Measurements from ENCODE around the gene GYG1.

GYG1 gene

DNA sequence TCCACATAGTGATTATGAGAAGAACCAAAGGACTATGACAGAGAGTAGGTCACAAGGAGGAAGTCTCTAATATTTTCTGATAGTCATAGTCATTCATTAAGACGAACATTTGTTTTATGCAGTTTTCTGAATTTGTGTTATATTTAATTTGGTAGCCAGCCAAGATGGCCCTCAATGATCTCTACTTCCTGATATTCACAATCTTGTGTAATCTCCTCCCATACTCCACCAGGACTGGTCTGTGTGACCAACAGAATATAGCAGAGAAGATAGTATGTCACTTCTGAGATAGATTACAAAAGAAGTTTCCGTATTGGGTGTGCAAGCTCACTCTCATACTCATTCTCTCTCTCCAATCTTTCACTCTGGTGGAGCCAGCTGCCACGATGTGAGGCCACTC, 64.2 kb downstream of the GYG1 start:
- Histone ChIP-seq H3K4me3 (ENCODE audit: control insufficient read depth in 1 of 7, extremely low read depth in 1 of 7, insufficient read depth in 4 of 7, low read depth in 2 of 7, low read length in 6 of 7) (no peak overlapping the region), H3K9me3 (ENCODE audit: control extremely low read depth in 1 of 5, control insufficient read depth in 4 of 5, insufficient read depth in 2 of 5, low read depth in 1 of 5, low read length in 4 of 5) (peaks cover 0 to 8% (median 0%) of the 10 kb centered on the region in 5 experiments), H3K27ac (ENCODE audit: insufficient read depth in 1 of 2, low read depth in 1 of 2, low read length in 2 of 2, poor library complexity in 1 of 2, severe bottlenecking in 2 of 2) (no peak overlapping the region), H3K4me1 (ENCODE audit: control extremely low read depth in 1 of 4, control insufficient read depth in 4 of 4, insufficient read depth in 4 of 4, low read length in 3 of 4) (no peaks in the 10 kb centered on the region), H3K27me3 (replicated peaks in 2 of 5; ENCODE audit: control insufficient read depth in 4 of 5, insufficient read depth in 5 of 5, low read length in 4 of 5) (no peaks in the 10 kb centered on the region), H3K36me3 (ENCODE audit: control insufficient read depth in 4 of 4, insufficient read depth in 4 of 4, low read length in 3 of 4) (peaks cover 24 to 76% (median 50%) of the 10 kb centered on the region in 4 experiments)
- no peak for DNase-seq
- ChIA-PET CTCF (no interaction called here), POLR2A (no interaction called here)
- no CpG with 5 or more reads among the region's 3 CpGs for WGBS (ENCODE audit: insufficient coverage)

DNA sequence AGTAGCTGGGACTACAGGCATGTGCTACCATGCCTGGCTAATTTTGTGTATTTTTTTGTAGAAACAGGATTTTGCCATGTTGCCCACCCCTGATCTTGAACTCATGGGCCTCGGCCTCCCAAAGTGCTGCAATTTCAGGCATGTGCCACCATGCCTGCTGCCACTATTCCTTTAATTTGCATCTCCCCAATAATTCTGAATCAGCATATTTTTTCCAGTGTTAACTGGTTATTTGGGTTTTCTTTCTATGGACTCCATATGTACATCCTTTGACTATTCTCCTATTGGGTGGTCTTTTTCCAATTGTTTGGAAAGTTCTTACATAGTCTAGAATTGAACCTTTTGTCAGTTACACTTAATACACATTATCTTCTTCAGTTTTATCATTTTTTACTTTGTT, 66.9 kb downstream of the GYG1 start:
- Histone ChIP-seq H3K36me3 (ENCODE audit: control insufficient read depth in 4 of 4, insufficient read depth in 4 of 4, low read length in 3 of 4) (peaks cover 23 to 76% (median 52%) of the 10 kb centered on the region in 4 experiments), H3K4me1 (ENCODE audit: control extremely low read depth in 1 of 4, control insufficient read depth in 4 of 4, insufficient read depth in 4 of 4, low read length in 3 of 4) (no peaks in the 10 kb centered on the region)

DNA sequence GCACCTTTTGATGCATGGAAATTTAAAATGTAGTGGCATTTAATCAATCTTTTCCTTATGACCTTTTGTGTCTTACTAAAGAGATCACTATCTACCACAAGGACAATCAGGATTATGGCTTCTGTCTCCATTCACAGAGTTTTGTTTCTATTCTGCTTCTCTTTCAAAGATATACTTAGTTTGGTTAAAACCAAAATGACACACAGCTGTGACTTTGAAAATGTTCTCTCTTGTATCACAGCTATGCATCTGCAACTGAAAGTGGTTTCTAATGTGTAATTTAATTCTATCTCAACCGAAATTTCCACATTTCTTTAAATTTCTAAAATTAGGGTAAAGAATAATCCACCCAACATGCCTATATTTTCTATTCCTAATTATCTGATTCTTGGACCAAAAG, 67.3 kb downstream of the GYG1 start:
- Histone ChIP-seq H3K36me3 (ENCODE audit: control insufficient read depth in 4 of 4, insufficient read depth in 4 of 4, low read length in 3 of 4) (peaks cover 25 to 76% (median 50%) of the 10 kb centered on the region in 4 experiments), H3K4me1 (ENCODE audit: control extremely low read depth in 1 of 4, control insufficient read depth in 4 of 4, insufficient read depth in 4 of 4, low read length in 3 of 4) (no peaks in the 10 kb centered on the region), H3K27me3 (replicated peaks in 2 of 5; ENCODE audit: control insufficient read depth in 4 of 5, insufficient read depth in 5 of 5, low read length in 4 of 5) (no peaks in the 10 kb centered on the region), H3K27ac (ENCODE audit: insufficient read depth in 1 of 2, low read depth in 1 of 2, low read length in 2 of 2, poor library complexity in 1 of 2, severe bottlenecking in 2 of 2) (no peak overlapping the region), H3K9me3 (ENCODE audit: control extremely low read depth in 1 of 5, control insufficient read depth in 4 of 5, insufficient read depth in 2 of 5, low read depth in 1 of 5, low read length in 4 of 5) (peaks cover 0 to 5% (median 0%) of the 10 kb centered on the region in 5 experiments), H3K4me3 (ENCODE audit: control insufficient read depth in 1 of 7, extremely low read depth in 1 of 7, insufficient read depth in 4 of 7, low read depth in 2 of 7, low read length in 6 of 7) (no peak overlapping the region)
- POLR2A ChIA-PET = no interaction called here
- CTCF ChIA-PET = interaction anchor here (1.4 to 1.8 kb wide), 2 partner anchors 15 to 18 kb away, joined by 3 to 4 read pairs; no protein-coding TSS in a partner anchor
- DNase-seq = no peak
- no CpG with 5 or more reads among the region's 1 CpG for WGBS (ENCODE audit: insufficient coverage)

More for the DNA sequence above, 66.9 kb downstream of the GYG1 start:
- H3K27ac ChIP-seq (ENCODE audit: insufficient read depth in 1 of 2, low read depth in 1 of 2, low read length in 2 of 2, poor library complexity in 1 of 2, severe bottlenecking in 2 of 2) = no peak overlapping the region
- H3K27me3 ChIP-seq (replicated peaks in 2 of 5; ENCODE audit: control insufficient read depth in 4 of 5, insufficient read depth in 5 of 5, low read length in 4 of 5) = no peaks in the 10 kb centered on the region
- CTCF ChIA-PET = interaction anchor here (1.4 to 1.8 kb wide), 2 partner anchors 14 to 19 kb away, joined by 3 to 4 read pairs; no protein-coding TSS in a partner anchor
- POLR2A ChIA-PET = no interaction called here
- no peak overlapping the region for H3K4me3 ChIP-seq (ENCODE audit: control insufficient read depth in 1 of 7, extremely low read depth in 1 of 7, insufficient read depth in 4 of 7, low read depth in 2 of 7, low read length in 6 of 7)
- DNase-seq = no peak
- WGBS (ENCODE audit: insufficient coverage) = 100% methylated on average over 1 of the region's 1 CpG
- H3K9me3 ChIP-seq (ENCODE audit: control extremely low read depth in 1 of 5, control insufficient read depth in 4 of 5, insufficient read depth in 2 of 5, low read depth in 1 of 5, low read length in 4 of 5) = peaks cover 0 to 6% (median 0%) of the 10 kb centered on the region in 5 experiments

DNA sequence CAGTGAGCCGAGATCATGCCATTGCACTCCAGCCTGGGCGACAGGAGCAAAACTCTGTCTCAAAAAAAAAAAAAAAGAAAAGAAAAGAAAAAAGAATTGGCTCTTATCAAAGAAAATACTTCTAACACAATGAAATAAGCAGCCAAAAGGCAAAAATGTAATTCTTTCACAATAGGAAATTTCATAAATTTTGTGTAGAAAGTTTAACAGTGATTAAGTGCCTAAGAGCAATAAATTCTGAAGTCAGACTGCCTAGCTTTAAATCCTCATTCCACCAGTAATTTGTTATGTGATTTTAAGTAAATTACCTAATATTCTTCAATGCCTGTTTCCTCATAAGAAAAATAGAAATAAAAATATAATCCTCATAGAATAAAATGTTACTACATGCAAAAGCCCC, 70.4 kb downstream of the GYG1 start:
- no CpG with 5 or more reads among the region's 2 CpGs for WGBS (ENCODE audit: insufficient coverage)
- H3K27ac ChIP-seq (ENCODE audit: insufficient read depth in 1 of 2, low read depth in 1 of 2, low read length in 2 of 2, poor library complexity in 1 of 2, severe bottlenecking in 2 of 2) = no peak overlapping the region
- DNase-seq = no peak
- H3K36me3 ChIP-seq (ENCODE audit: control insufficient read depth in 4 of 4, insufficient read depth in 4 of 4, low read length in 3 of 4) = peaks cover 16 to 62% (median 41%) of the 10 kb centered on the region in 4 experiments
- ChIA-PET CTCF (no interaction called here), POLR2A (no interaction called here)
- H3K4me3 ChIP-seq (ENCODE audit: control insufficient read depth in 1 of 7, extremely low read depth in 1 of 7, insufficient read depth in 4 of 7, low read depth in 2 of 7, low read length in 6 of 7) = no peak overlapping the region
- H3K9me3 ChIP-seq (ENCODE audit: control extremely low read depth in 1 of 5, control insufficient read depth in 4 of 5, insufficient read depth in 2 of 5, low read depth in 1 of 5, low read length in 4 of 5) = no peaks in the 10 kb centered on the region
- no peaks in the 10 kb centered on the region for H3K27me3 ChIP-seq (replicated peaks in 2 of 5; ENCODE audit: control insufficient read depth in 4 of 5, insufficient read depth in 5 of 5, low read length in 4 of 5)
- no peaks in the 10 kb centered on the region for H3K4me1 ChIP-seq (ENCODE audit: control extremely low read depth in 1 of 4, control insufficient read depth in 4 of 4, insufficient read depth in 4 of 4, low read length in 3 of 4)

DNA sequence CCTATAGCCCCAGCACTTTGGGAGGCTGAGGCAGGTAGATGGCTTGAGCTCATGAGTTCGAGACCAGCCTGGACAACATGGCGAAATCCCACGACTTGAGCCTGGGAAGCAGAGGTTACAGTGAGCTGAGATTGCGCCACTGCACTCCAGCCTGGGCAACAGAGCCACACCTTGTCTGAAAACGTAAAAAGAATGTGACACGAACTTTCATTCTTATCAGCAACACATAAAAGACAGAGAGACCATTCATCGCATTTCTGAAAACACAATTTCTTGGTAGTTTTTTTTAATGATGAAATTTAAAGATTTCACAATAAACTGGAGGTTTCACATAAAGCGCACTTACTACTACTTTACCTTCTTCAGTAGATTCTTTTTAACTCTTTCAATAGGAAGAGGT, 76.5 kb downstream of the GYG1 start:
- Histone ChIP-seq H3K36me3 (ENCODE audit: control insufficient read depth in 4 of 4, insufficient read depth in 4 of 4, low read length in 3 of 4) (peaks cover 16 to 60% (median 30%) of the 10 kb centered on the region in 4 experiments), H3K9me3 (ENCODE audit: control extremely low read depth in 1 of 5, control insufficient read depth in 4 of 5, insufficient read depth in 2 of 5, low read depth in 1 of 5, low read length in 4 of 5) (no peaks in the 10 kb centered on the region), H3K27me3 (replicated peaks in 2 of 5; ENCODE audit: control insufficient read depth in 4 of 5, insufficient read depth in 5 of 5, low read length in 4 of 5) (no peaks in the 10 kb centered on the region), H3K4me1 (ENCODE audit: control extremely low read depth in 1 of 4, control insufficient read depth in 4 of 4, insufficient read depth in 4 of 4, low read length in 3 of 4) (no peaks in the 10 kb centered on the region), H3K4me3 (ENCODE audit: control insufficient read depth in 1 of 7, extremely low read depth in 1 of 7, insufficient read depth in 4 of 7, low read depth in 2 of 7, low read length in 6 of 7) (no peak overlapping the region), H3K27ac (ENCODE audit: insufficient read depth in 1 of 2, low read depth in 1 of 2, low read length in 2 of 2, poor library complexity in 1 of 2, severe bottlenecking in 2 of 2) (no peak overlapping the region)
- CTCF ChIA-PET = no interaction called here
- POLR2A ChIA-PET = no interaction called here
- 93% methylated on average over 4 of the region's 8 CpGs for WGBS (ENCODE audit: insufficient coverage)
- DNase-seq = no peak
